Effector memory CD8-positive, alpha-beta T cell (primary cell): ENCODE data around the gene NHLRC4.
A peak's percentile ranks its signal among the peaks of the same experiment; 100 is the strongest.

Experiments
- ATAC-seq: fragments of 150-1000 bp; cut with Tn5 transposase; replicated peaks from 2 replicates; pipeline ENCODE4 v1.10.0; 2021; ENCODE audit warnings: mild to moderate bottlenecking, moderate library complexity
- DNase-seq, 3 experiments: peaks; one replicate each; pipeline ENCODE4 v3.0.0; 2021
- H3K27ac Mint-ChIP-seq, 2 donors: one replicate each; pipeline ENCODE4 v1.8.0; 2022; ENCODE audit warnings: mild to moderate bottlenecking in 2 of 2, mixed read lengths in 2 of 2, moderate library complexity in 2 of 2
- H3K27me3 Mint-ChIP-seq, 2 donors: one replicate each; pipeline ENCODE4 v1.8.0; 2022; ENCODE audit warnings: mixed read lengths in 2 of 2
- H3K36me3 Mint-ChIP-seq: one replicate; pipeline ENCODE4 v1.8.0; 2022; ENCODE audit warnings: mild to moderate bottlenecking, moderate library complexity, mixed read lengths; ENCODE audit not compliant: insufficient read depth
- H3K4me1 Mint-ChIP-seq, 2 donors: one replicate each; pipeline ENCODE4 v1.8.0; 2022; ENCODE audit warnings: low read depth in 2 of 2, mixed read lengths in 2 of 2
- H3K4me3 Mint-ChIP-seq, 2 donors: one replicate each; pipeline ENCODE4 v1.8.0; 2022; ENCODE audit warnings: mild to moderate bottlenecking in 2 of 2, mixed read lengths in 2 of 2, moderate library complexity in 2 of 2
- H3K9me3 Mint-ChIP-seq, 2 donors: one replicate each; pipeline ENCODE4 v1.8.0; 2022; ENCODE audit warnings: mixed read lengths in 2 of 2

The NHLRC4 gene

DNA sequence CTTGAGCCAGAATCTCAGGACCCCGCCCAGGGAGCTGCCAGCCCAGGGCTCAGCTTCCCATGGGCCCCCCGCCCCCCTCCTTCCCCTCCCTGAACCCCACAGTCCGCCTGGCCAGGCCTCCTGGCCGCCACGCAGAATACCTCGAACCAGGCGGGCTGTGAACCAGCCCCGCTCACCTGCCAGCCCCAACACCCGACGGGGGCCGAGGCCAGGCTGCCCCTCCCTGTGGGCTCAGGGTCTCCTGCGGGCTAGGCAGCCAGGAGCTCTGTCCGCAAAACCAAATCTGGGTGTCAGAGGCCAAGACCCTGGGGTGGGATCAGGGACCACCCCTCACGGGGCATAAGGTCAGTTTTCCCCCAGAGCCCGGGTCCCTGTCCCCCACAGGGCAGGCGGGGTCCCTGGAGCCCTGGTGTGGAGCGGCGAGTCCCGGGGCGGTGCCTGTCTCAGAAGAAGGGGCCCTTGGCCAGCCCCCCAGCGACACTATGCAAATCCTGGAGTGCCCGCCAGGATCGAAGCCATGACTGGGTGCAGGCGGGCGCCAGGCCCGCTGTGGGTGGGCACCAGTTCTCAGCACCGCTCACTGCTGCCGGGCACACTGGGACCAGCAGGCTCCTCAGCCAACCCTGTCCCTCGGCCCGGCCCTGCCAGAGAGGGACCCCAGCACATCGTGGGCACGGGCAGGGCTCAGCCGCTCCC is 13.1 kb upstream of the NHLRC4 start:
- peaks cover 0 to 2% of the 10 kb centered on the region in 2 donors for H3K4me1 Mint-ChIP-seq
- no peak overlapping the region for H3K4me3 Mint-ChIP-seq
- ATAC-seq (no peak), DNase-seq (no peak)
- no peaks in the 10 kb centered on the region for H3K9me3 Mint-ChIP-seq
- H3K27me3 Mint-ChIP-seq = peaks cover 5 to 17% of the 10 kb centered on the region in 2 donors
- peaks cover 3% of the 10 kb centered on the region for H3K36me3 Mint-ChIP-seq
- no peak overlapping the region for H3K27ac Mint-ChIP-seq

DNA sequence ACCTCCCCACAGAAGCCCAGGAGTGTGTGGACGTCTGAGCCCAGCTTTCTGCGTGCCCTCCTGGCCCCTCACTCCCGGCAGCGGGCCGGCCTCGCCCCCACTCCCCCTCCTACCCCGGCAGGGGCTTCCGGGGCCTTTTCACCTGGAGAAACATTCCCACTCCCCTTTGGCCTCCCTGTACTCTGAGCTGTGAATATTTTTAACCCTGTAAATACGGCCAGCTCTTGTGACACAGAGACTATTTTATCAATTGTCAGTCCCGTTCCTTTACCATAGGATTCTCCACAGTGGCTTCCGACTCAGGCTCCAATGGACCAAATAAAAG is 12.5 kb upstream of the NHLRC4 start:
- H3K27me3 Mint-ChIP-seq = peaks cover 5 to 21% of the 10 kb centered on the region in 2 donors
- DNase-seq (no peak), ATAC-seq (no peak)
- peaks cover 0 to 2% of the 10 kb centered on the region in 2 donors for H3K4me1 Mint-ChIP-seq
- no peak overlapping the region for H3K27ac Mint-ChIP-seq
- peaks cover 3% of the 10 kb centered on the region for H3K36me3 Mint-ChIP-seq
- no peaks in the 10 kb centered on the region for H3K9me3 Mint-ChIP-seq
- no peak overlapping the region for H3K4me3 Mint-ChIP-seq

DNA sequence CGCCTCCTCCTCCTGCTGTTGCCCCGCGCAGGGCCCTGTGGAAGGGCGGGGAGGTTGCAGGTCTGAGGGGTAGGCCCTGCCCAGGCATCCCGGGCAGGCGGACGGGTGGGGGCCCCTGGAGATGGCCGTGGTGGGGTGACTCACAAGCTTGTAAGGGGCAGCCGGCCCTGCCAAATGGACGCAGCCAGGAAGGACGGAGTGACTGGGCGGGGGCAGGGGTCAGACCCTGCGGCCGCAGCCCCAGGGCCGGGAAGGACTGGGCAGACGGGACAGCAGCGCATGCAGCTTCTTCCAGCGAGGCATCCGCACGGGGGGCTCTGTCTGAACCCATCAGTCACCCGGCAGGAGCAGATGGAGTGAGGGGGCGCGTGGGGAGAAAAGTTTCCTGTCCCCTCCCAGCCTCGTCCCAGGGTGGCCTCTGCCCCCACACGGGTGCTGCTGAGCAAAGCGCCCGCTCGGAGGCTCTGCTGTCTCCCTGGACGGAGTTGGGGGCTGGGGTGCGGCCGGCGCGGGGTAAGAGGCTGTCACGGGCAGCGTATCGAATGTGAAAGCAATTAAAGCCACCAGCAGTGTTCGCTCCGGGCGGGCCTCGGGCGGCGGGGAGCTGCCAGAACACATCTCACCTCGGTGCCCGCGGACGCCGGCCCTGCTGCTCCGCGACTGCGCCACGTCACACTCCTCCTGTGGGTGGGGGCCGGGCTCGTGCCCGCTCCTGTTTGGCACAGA is 12.0 kb upstream of the NHLRC4 start:
- no peak overlapping the region for H3K4me3 Mint-ChIP-seq
- H3K36me3 Mint-ChIP-seq = peaks cover 3% of the 10 kb centered on the region
- no peaks in the 10 kb centered on the region for H3K9me3 Mint-ChIP-seq
- peaks cover 0 to 5% of the 10 kb centered on the region in 2 donors for H3K4me1 Mint-ChIP-seq
- no peak overlapping the region for H3K27ac Mint-ChIP-seq
- DNase-seq (no peak), ATAC-seq (peak; percentile 22)
- H3K27me3 Mint-ChIP-seq = peaks cover 5 to 26% of the 10 kb centered on the region in 2 donors

DNA sequence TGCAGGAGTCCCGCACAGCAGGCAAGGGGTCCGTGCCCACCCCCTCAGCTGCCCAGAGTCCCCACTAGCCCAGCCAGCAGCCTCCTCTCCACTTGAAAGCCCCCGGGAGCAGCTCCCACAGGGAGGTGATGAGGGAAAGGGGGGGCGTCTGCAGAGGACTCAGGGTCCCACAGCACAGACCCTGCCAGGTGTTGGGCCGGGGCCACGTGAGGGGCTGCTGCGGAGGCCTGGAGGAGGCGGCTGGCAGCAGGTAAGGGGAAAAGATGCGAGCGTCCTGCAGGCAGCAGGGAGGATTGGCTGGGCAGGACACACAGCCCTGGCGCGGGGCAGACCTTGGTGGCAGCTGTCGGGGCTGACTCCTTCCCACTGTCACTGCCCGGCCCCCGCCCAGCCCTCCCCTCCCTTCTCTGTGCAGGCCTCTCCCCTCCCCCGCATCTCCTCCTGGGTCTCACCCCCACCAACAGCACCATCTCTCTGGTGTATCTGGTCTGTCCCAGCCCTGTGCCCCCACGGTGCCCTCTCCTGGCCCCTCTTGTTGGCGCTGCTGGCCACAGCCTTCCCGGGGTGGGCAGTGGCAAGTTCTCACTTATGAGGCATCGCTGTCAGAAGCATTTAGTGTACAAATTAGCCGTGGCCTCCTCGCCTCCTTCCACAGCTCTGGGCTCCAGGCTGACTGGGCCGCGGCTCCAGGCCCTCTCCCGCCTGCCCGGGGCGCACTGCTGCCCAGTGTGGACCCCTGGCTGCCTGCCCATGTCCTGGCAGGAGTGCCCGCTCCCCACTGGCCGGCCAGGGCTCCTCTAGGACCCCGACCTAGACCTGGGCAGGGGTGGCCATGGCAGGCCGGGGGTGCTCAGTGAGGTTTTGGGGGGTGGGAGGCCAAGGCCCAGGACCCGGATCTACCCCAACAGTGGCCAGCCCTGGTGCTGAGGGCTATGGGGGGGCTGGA is 11.0 kb upstream of the NHLRC4 start:
- Mint-ChIP-seq H3K27me3 (peaks cover 5 to 26% of the 10 kb centered on the region in 2 donors), H3K9me3 (no peaks in the 10 kb centered on the region), H3K27ac (no peak overlapping the region), H3K36me3 (peaks cover 3% of the 10 kb centered on the region), H3K4me1 (peaks cover 0 to 5% of the 10 kb centered on the region in 2 donors), H3K4me3 (no peak overlapping the region)
- DNase-seq (no peak), ATAC-seq (no peak)

DNA sequence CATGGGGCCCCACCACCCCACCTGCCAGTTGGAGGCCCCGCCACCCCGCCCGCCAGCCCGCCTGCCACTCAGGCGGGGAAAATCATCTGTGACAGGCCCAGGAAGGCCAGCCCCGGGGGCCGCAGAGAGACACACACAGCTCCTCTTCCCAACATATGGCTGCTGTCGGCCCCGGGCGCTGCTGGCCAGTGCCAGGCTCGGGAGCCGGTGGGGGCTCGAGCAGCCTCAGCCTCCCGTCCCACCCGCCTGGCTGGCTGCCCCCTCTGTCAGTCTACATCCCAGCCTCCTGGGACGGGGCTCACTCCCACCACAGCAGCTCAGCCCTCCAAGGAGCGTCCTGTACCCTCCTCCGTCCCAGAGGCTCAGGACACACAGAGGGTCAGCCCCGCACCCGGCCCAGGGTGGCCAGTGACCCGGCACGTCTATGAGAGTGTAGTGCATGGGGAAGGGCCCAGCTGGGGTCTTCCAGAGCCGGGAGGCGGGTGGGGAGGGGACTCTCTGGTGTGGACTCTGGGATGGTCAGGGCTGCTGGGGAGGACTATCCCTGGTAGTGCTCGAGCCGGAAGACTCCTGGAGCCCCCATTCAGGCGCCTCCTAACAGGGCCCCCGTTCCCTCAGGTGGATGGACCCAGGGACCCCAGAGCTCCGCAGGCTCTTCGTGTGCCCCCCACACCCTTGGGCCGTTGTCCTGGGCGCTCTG is 10.2 kb upstream of the NHLRC4 start:
- no peaks in the 10 kb centered on the region for H3K9me3 Mint-ChIP-seq
- H3K27me3 Mint-ChIP-seq = peaks cover 5 to 26% of the 10 kb centered on the region in 2 donors
- DNase-seq = no peak
- no peak for ATAC-seq
- peaks cover 3% of the 10 kb centered on the region for H3K36me3 Mint-ChIP-seq
- no peak overlapping the region for H3K27ac Mint-ChIP-seq
- no peak overlapping the region for H3K4me3 Mint-ChIP-seq
- peaks cover 0 to 5% of the 10 kb centered on the region in 2 donors for H3K4me1 Mint-ChIP-seq

DNA sequence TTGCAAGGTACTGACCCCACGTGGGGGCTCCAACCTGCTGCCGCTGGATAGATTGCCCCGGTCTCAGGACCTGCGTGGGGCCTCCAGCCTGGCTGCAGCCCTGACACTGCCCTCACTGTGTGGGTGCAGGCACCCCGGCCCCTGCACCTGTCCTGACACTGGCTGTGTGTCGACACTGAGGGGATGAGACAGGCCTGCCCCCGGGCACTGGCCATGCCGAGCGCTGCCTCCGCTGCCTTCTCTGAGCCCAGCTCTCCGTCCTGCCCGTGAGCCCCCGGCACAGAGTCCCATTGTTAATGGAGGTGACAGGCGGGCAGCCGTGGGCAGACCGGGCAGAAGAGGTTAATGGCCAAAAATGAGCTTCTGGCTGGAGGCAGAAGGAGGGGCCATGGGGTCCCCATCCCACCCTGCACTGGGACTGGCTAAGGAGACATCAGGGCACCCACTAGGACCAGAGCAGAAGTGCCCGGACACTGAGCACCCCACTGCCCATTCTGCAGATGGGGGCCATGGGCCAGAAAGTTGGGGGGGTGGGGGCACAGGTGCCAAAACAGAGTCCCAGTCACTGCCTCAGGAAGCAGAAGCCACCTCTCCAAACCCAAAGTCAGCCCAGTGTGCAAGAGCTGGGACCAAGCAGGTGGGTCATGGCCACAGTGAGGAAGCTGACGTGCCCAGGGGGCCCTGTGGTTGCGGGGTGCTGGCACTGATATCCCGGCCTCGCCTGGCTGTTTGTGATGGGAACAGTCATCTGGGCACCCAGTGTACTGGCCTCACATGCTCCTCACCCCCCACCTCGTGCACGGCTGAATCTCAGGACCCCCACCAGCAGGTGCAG is 9.1 kb upstream of the NHLRC4 start:
- Mint-ChIP-seq H3K4me3 (no peak overlapping the region), H3K27ac (no peak overlapping the region), H3K27me3 (peaks cover 5 to 26% of the 10 kb centered on the region in 2 donors), H3K36me3 (peaks cover 3% of the 10 kb centered on the region), H3K4me1 (peaks cover 0 to 5% of the 10 kb centered on the region in 2 donors), H3K9me3 (no peaks in the 10 kb centered on the region)
- DNase-seq (no peak), ATAC-seq (no peak)

DNA sequence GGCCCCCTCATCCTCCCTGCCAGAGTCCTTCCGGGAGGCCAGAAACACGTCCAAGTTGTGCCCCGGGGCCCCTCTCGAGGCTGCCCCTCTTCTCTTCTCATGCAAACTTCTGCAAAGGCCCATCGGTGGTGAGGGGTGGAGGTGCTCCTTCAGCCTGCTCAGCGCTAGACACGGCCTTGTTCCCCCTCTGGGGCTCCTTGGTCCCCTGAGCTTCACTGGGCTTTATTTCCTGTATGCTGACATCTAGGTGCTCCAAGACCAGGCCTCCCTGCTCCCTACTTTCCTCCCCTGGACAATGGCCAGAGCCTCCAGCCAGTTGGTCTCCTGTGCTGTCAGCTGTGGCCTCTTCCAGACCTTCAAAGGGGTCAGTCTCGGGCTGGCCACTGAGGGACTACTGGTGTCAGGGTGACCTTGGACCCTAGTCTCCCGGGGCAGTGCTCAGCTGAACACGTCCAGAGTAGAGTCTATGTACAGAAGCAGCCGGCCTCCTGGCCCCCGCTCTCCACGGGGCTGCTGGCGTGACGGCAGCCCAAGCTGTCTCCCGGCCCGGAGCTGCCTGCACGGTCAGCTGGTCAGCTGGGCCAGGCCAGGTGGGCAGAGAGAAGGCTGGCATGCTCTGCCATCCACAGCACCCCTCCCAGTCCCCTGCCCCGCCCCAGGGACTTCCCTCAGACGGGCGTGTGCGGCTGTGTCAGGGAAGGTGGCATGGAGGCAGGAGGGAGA is 8.3 kb upstream of the NHLRC4 start:
- Mint-ChIP-seq H3K4me1 (peaks cover 0 to 5% of the 10 kb centered on the region in 2 donors), H3K36me3 (peaks cover 3% of the 10 kb centered on the region)

DNA sequence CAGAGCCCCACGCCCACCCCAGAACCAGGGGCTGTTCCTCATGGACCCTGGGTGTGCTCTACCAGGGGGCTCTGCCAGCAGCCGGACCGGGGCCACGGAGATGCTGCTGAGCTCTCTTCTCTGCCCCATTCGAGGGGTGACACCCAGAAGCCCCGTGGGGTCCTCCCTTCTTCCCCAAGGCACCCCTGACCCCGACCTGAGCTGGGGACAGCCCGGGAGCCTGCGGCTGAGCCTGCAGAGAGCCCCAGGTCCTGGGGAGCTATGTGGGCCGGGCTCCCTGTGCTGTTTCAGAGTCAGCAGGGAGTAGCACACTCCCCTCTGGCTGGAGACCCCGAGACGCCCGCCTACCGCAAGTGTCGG is 7.8 kb upstream of the NHLRC4 start:
- Mint-ChIP-seq H3K27ac (no peak overlapping the region), H3K4me3 (no peak overlapping the region), H3K27me3 (peaks cover 5 to 26% of the 10 kb centered on the region in 2 donors), H3K4me1 (peaks cover 0 to 5% of the 10 kb centered on the region in 2 donors), H3K36me3 (peaks cover 3% of the 10 kb centered on the region), H3K9me3 (no peaks in the 10 kb centered on the region)
- DNase-seq = no peak
- ATAC-seq = no peak

More for the DNA sequence above, 8.3 kb upstream of the NHLRC4 start:
- Mint-ChIP-seq H3K27me3 (peaks cover 5 to 26% of the 10 kb centered on the region in 2 donors), H3K27ac (no peak overlapping the region), H3K9me3 (no peaks in the 10 kb centered on the region), H3K4me3 (no peak overlapping the region)
- no peak for DNase-seq
- no peak for ATAC-seq

DNA sequence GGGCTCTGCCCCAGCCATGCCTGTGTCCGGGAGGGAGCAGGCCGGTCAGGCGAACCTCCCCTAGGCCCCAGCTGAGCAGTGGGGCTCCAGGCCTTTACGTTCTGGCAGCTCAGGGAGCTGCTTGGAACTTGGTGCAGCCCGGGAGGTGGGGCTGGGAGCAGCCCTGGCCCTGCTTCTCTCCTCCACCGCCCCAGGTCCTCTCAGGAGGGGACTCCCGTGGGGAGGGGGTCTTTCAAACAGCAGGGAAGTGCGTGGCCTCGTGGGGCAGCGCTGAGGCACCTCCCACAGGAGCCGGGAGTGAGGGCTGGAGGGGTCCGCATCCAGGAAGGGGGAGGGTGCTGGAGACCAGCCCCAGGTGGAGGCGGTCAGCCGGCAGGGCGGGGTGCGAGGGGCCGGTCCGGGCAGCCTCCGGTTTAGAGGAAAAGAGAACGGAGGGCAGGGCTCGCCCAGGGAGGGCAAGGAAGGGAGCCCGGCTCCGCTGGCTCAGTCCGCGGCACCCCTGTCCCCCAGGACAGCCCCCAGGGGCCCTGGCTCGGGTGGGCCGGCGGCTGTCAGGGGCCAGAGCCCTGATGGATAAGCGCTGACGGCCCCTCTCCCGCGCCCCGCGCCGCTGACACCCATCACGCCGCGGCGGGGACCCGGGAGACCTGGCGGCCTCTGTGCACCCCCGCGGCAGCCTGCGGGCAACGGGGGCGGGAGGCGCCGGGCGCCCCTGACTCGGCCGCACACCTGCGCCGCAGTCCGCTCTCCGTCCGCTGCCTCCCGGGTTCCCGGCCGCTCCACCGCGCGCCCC is 7.2 kb upstream of the NHLRC4 start:
- Mint-ChIP-seq H3K27me3 (peaks cover 5 to 26% of the 10 kb centered on the region in 2 donors), H3K4me1 (peaks cover 0 to 2% of the 10 kb centered on the region in 2 donors), H3K9me3 (no peaks in the 10 kb centered on the region), H3K27ac (no peak overlapping the region), H3K4me3 (peak overlapping the region; percentile 41 to 48), H3K36me3 (no peaks in the 10 kb centered on the region)
- ATAC-seq = no peak
- DNase-seq = no peak

DNA sequence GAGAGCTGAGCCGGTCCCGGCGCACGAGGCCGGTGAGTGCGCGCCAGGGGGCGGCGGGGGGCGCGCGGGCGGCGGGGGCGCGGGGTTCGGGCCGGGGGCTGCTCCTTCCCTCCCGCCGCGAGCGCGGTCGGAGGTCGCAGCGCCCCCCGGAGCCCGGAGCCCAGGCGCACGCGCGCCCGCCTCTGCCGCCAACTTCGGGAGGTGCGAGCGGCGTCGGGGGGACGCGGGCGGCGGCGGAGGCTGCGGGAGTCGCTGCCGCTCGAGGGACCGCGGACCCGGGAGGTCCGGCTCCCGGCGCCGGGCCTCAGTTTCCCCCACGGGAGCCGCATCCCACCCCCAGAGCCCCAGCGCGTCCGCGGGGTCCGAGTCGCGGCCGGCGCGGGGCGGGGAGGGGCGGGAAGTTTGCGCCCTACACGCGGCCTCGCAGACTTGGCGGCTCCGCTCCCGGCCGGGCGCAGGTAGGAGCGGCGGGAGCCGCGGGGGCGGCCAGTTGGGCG is 6.6 kb upstream of the NHLRC4 start, which contains the start of gene PRR35:
Gene PRR35 (plus strand): TSS at position 191 of the 497 bp plus-strand sequence. CDS start 2,901 bp downstream, outside the sequence.
- Mint-ChIP-seq H3K9me3 (no peaks in the 10 kb centered on the region), H3K4me1 (peaks cover 0 to 2% of the 10 kb centered on the region in 2 donors), H3K27ac (no peak within 1 kb of the TSS), H3K36me3 (no peaks in the 10 kb centered on the region), H3K27me3 (peaks cover 5 to 26% of the 10 kb centered on the region in 2 donors), H3K4me3 (peak within 1 kb of the TSS; percentile 41 to 48)
- DNase-seq = no peak
- no peak for ATAC-seq

DNA sequence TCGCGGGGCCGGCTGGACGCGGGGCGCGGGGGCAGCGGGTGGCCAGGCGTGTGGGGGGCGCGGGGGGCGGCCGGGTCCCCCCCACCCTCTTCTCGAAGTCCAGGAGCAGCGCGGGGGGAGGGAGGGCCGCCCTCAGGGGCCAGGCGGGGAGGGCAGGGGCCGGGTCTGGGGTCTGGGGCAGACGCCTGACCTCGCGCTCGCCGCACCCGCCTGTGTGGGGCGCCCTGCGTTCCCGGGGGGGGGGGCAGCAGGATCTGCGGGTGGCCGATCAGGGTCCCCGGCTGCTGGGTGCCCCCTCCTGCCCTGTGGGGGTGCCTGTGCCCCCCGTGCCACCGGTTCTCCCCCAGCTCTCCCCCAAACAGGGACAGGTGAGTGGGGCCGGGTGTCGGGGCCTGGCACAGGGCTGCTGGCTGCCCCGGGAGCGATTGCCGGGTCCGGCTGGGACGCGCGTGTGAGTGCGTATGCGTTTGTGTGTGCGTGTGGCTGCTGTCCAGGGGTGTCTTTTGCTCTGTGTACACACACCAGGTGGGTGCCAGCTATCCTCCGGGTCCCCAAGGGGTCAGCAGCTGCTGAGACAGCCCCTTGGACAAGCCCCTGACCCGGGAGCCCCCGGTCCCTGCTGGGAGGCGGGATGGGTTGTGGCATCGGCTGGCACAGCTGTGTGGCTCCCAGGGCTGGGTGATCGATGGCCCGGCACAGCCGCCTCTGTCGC is 5.9 kb upstream of the NHLRC4 start:
- Mint-ChIP-seq H3K36me3 (no peaks in the 10 kb centered on the region), H3K9me3 (no peaks in the 10 kb centered on the region), H3K27ac (no peak overlapping the region), H3K27me3 (peaks cover 5 to 26% of the 10 kb centered on the region in 2 donors), H3K4me3 (no peak overlapping the region), H3K4me1 (peaks cover 0 to 2% of the 10 kb centered on the region in 2 donors)
- no peak for DNase-seq
- no peak for ATAC-seq
